ENCODE measurements around the gene TNKS1BP1. TPM values are rescaled to one million over a fixed set of nuclear protein-coding genes. Genes with fewer than 3 reads are reported as not detected.

TNKS1BP1 gene
- total and polyA plus RNA-seq, 8 donors = 59.4 to 238 (median 119) TPM

GRCh38 chr11:57335343-57336110 lies 10.8 kb upstream of the TNKS1BP1 start, which contains the start of gene SSRP1:
TSS of gene SSRP1 (minus strand) at chr11:57335892. CDS start at chr11:57335121, 771 bp downstream.
- Histone ChIP-seq H3K4me3 (peak within 1 kb of the TSS; percentile 79 to 93 (median 82)), H3K4me1 (peaks cover 19 to 30% (median 24%) of the 10 kb centered on the region in 4 donors), H3K36me3 (peaks cover 28 to 38% (median 34%) of the 10 kb centered on the region in 4 donors), H3K27ac (peak within 1 kb of the TSS; percentile 82 to 96 (median 91)), H3K9me3 (no peaks in the 10 kb centered on the region), H3K27me3 (no peaks in the 10 kb centered on the region)
- WGBS, 5 donors = 0 to 1% (median 0%) methylated on average over 36 to 69 of the region's 69 CpGs
- TF ChIP-seq EP300 (IDR thresholded peaks at IDR 0.05) = no peak
- no peak for TF ChIP-seq CTCF (IDR thresholded peaks at IDR 0.05)
- TF ChIP-seq POLR2AphosphoS5 (IDR thresholded peaks at IDR 0.05) = peak; percentile 57 to 88 (median 82)
- TF ChIP-seq POLR2A (IDR thresholded peaks at IDR 0.05) = no peak
- intact Hi-C loops (cut with DNase I; ENCODE audit: low total_unique reads) = no loop called here
- peak; percentile 88 to 96 for DNase-seq

- Histone ChIP-seq H3K9me3 (no peaks in the 10 kb centered on the region), H3K4me3 (peak overlapping the region; percentile 79 to 93 (median 82)), H3K27me3 (no peaks in the 10 kb centered on the region), H3K4me1 (peaks cover 19 to 30% (median 24%) of the 10 kb centered on the region in 4 donors), H3K36me3 (peaks cover 34 to 44% (median 40%) of the 10 kb centered on the region in 4 donors), H3K27ac (peak overlapping the region; percentile 82 to 96 (median 91))
- DNase-seq = no peak
- no peak for TF ChIP-seq POLR2AphosphoS5 (IDR thresholded peaks at IDR 0.05)
- TF ChIP-seq CTCF (IDR thresholded peaks at IDR 0.05) = no peak
- no peak for TF ChIP-seq EP300 (IDR thresholded peaks at IDR 0.05)
- TF ChIP-seq POLR2A (IDR thresholded peaks at IDR 0.05) = no peak
- intact Hi-C loops (cut with DNase I; ENCODE audit: low total_unique reads) = no loop called here
- 2 to 5% (median 3%) methylated on average over 7 of the region's 7 CpGs for WGBS, 5 donors
Observed at GRCh38 chr11:57335023-57335342, 10.2 kb upstream of the TNKS1BP1 start.

- 79 to 95% (median 86%) methylated on average over 9 to 11 of the region's 11 CpGs for WGBS, 5 donors
- H3K9me3 ChIP-seq = no peaks in the 10 kb centered on the region
- H3K4me1 ChIP-seq = peaks cover 19 to 30% (median 24%) of the 10 kb centered on the region in 4 donors
- H3K36me3 ChIP-seq = peaks cover 49 to 65% (median 61%) of the 10 kb centered on the region in 4 donors
- H3K27me3 ChIP-seq = no peaks in the 10 kb centered on the region
- no peak overlapping the region for H3K27ac ChIP-seq
- intact Hi-C loops (cut with DNase I; ENCODE audit: low total_unique reads) = no loop called here
- no peak for TF ChIP-seq EP300 (IDR thresholded peaks at IDR 0.05)
- no peak for TF ChIP-seq POLR2A (IDR thresholded peaks at IDR 0.05)
- TF ChIP-seq POLR2AphosphoS5 (IDR thresholded peaks at IDR 0.05) = no peak
- no peak for TF ChIP-seq CTCF (IDR thresholded peaks at IDR 0.05)
- no peak for DNase-seq
- no peak overlapping the region for H3K4me3 ChIP-seq
Observed at GRCh38 chr11:57332694-57333440, 8.1 kb upstream of the TNKS1BP1 start.

- Histone ChIP-seq H3K4me1 (peaks cover 19 to 33% (median 24%) of the 10 kb centered on the region in 4 donors), H3K4me3 (no peak overlapping the region), H3K9me3 (no peaks in the 10 kb centered on the region), H3K36me3 (peaks cover 61 to 76% (median 72%) of the 10 kb centered on the region in 4 donors), H3K27ac (no peak overlapping the region), H3K27me3 (no peaks in the 10 kb centered on the region)
- no peak for TF ChIP-seq EP300 (IDR thresholded peaks at IDR 0.05)
- no peak for TF ChIP-seq POLR2A (IDR thresholded peaks at IDR 0.05)
- no peak for TF ChIP-seq CTCF (IDR thresholded peaks at IDR 0.05)
- TF ChIP-seq POLR2AphosphoS5 (IDR thresholded peaks at IDR 0.05) = no peak
- WGBS, 5 donors = 91 to 97% (median 94%) methylated on average over 14 of the region's 14 CpGs
- intact Hi-C loops (cut with DNase I; ENCODE audit: low total_unique reads) = no loop called here
- no peak for DNase-seq
Observed at GRCh38 chr11:57331720-57332119, 7.0 kb upstream of the TNKS1BP1 start.
